ENCODE data around the gene NDEL1.

DNA sequence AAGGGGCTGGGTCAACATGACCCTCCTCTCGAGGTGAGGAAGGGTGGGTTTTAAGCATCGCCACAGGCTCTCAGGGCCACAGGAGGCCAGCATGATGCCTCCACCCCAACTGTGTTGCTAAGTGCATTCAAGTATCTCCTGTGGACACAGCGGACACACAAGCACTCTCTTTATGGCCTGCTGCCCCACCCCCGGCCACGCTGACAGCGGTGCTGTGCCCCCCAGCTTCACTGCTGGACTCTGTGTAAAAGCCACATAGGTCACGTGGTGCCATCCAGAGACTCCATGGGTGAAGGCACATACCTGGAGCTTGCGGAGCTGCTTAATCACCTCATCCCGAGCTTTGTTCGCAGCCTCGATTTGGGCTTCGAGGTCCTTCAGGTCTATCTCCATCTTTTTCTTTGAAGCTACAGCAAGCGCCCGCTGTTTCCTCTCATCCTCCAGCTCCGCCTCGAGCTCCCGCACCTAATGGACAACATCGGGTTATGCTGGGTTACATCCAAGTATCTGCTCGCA lies 51.5 kb downstream of the NDEL1 start:
- TF ChIP-seq, protein P1, sequence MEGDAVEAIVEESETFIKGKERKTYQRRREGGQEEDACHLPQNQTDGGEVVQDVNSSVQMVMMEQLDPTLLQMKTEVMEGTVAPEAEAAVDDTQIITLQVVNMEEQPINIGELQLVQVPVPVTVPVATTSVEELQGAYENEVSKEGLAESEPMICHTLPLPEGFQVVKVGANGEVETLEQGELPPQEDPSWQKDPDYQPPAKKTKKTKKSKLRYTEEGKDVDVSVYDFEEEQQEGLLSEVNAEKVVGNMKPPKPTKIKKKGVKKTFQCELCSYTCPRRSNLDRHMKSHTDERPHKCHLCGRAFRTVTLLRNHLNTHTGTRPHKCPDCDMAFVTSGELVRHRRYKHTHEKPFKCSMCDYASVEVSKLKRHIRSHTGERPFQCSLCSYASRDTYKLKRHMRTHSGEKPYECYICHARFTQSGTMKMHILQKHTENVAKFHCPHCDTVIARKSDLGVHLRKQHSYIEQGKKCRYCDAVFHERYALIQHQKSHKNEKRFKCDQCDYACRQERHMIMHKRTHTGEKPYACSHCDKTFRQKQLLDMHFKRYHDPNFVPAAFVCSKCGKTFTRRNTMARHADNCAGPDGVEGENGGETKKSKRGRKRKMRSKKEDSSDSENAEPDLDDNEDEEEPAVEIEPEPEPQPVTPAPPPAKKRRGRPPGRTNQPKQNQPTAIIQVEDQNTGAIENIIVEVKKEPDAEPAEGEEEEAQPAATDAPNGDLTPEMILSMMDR (conservative IDR thresholded peaks at IDR 0.05; ENCODE audit: low read depth, low read length) = no peak
- TF ChIP-seq EZH2 (IDR thresholded peaks at IDR 0.05; ENCODE audit: borderline replicate concordance, low read depth, low read length, poor library complexity, severe bottlenecking) = no peak

Measured in A673 (cell line).